ENCODE results near the gene TRMT6.

TRMT6 gene

GRCh38 chr20:5893052-5893451 lies 57.3 kb downstream of the TRMT6 start:
- DNase-seq = no peak

DNA sequence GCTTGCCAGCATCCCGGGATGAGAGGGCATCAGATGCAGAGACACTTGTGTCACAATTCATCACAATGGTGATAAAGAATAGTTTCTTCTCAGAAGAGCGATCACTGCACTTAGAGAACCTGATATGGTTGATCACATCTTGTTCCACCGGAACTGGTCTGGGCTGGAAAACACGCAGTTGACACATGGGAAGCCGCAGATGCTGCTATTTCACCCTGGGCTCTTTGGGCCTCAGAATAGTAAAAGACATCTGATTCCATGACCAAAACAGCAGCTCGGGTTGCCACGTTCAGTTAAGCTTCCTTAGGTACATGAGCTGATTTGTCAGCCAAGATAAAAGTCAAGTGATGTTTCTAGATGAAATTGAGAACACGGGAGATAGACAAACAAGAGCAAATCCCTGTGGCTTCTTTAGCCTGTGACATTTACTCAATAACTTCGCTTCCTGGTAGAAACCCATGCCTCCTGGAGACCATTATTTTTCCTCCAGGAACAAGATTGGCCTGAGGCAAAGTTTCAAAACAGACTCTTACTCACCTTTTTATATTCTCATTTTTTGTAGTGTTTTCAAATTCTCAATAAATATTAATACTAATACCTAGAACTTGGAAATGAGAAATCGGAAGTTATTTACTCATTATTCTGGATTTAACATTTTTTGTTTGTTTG lies 59.4 kb downstream of the TRMT6 start:
- no peak for DNase-seq

- no peak for DNase-seq
These were observed 62.3 kb downstream of the TRMT6 start for GRCh38 chr20:5888041-5888440.

- no peak for DNase-seq
These were observed 62.9 kb downstream of the TRMT6 start for GRCh38 chr20:5887386-5887785.

Data from hematopoietic multipotent progenitor cell treated with erythropoietin and hydrocortisone succinate and interleukin-3 and kit ligand, for 8 days (in vitro differentiated cells).